ENCODE measurements around the gene SLC9A3. TPM values are rescaled to one million over a fixed set of nuclear protein-coding genes. Genes with fewer than 3 reads are reported as not detected.

Gene SLC9A3
- total RNA-seq, 1 donor, result 1.8 TPM

GRCh38 chr5:481347-481746, 42.9 kb downstream of the SLC9A3 start:
- DNase-seq (ENCODE audit: low read depth), result no peak
- TF ChIP-seq CTCF (IDR thresholded peaks at IDR 0.05; ENCODE audit: insufficient read depth, low read length), result no peak
- H3K4me3 ChIP-seq (ENCODE audit: low read depth, low read length), result no peak overlapping the region

- TF ChIP-seq CTCF (IDR thresholded peaks at IDR 0.05; ENCODE audit: insufficient read depth, low read length), result no peak
- no peak overlapping the region for H3K4me3 ChIP-seq (ENCODE audit: low read depth, low read length)
- DNase-seq (ENCODE audit: low read depth), result no peak
Measured at GRCh38 chr5:479566-480319, 44.5 kb downstream of the SLC9A3 start.

- DNase-seq (ENCODE audit: low read depth), result no peak
- TF ChIP-seq CTCF (IDR thresholded peaks at IDR 0.05; ENCODE audit: insufficient read depth, low read length), result no peak
- H3K4me3 ChIP-seq (ENCODE audit: low read depth, low read length), result no peak overlapping the region
Measured at GRCh38 chr5:478982-479535, 45.2 kb downstream of the SLC9A3 start.

- no peak for DNase-seq (ENCODE audit: low read depth)
- TF ChIP-seq CTCF (IDR thresholded peaks at IDR 0.05; ENCODE audit: insufficient read depth, low read length), result no peak
- H3K4me3 ChIP-seq (ENCODE audit: low read depth, low read length), result no peak overlapping the region
Measured at GRCh38 chr5:478369-478981, 45.8 kb downstream of the SLC9A3 start.

- no peak overlapping the region for H3K4me3 ChIP-seq (ENCODE audit: low read depth, low read length)
- TF ChIP-seq CTCF (IDR thresholded peaks at IDR 0.05; ENCODE audit: insufficient read depth, low read length), result no peak
- DNase-seq (ENCODE audit: low read depth), result no peak
Measured at GRCh38 chr5:477871-478270, 46.4 kb downstream of the SLC9A3 start.

- TF ChIP-seq CTCF (IDR thresholded peaks at IDR 0.05; ENCODE audit: insufficient read depth, low read length), result no peak
- no peak for DNase-seq (ENCODE audit: low read depth)
- no peak overlapping the region for H3K4me3 ChIP-seq (ENCODE audit: low read depth, low read length)
Measured at GRCh38 chr5:477247-477646, 47.0 kb downstream of the SLC9A3 start.
